PC-3 (cell line): ENCODE data around the gene TAOK1.
"Not testable (repeated sequence)": the region's sequence is repeated elsewhere in the genome, so short reads cannot be mapped to it uniquely, and the experiment has no call there.

Experiments used
- CTCF ChIP-seq: fragments of 300-600 bp; sonication (generic); conservative IDR thresholded peaks from 2 replicates; pipeline ENCODE4 v1.5.1; 2017; ENCODE audit warnings: antibody characterized with exemption, low read depth, mild to moderate bottlenecking, low read length
- EZH2 ChIP-seq: fragments of 300-600 bp; sonication (generic); IDR thresholded peaks from one replicate; pipeline ENCODE4 v1.6.1; 2017; ENCODE audit warnings: antibody characterized with exemption, mild to moderate bottlenecking, low read length; ENCODE audit not compliant: unreplicated experiment
- EZH2phosphoT487 ChIP-seq: fragments of 300-600 bp; sonication (generic); IDR thresholded peaks from 2 replicates; pipeline ENCODE4 v1.6.1; 2018; ENCODE audit warnings: mild to moderate bottlenecking, antibody characterized with exemption, low read length, borderline replicate concordance

GRCh38 chr17:29558139-29558538 lies 168.0 kb downstream of the TAOK1 start:
- TF ChIP-seq CTCF, EZH2, EZH2phosphoT487: not testable (repeated sequence)
